Measurements from ENCODE around the gene FRS2.

FRS2 gene

GRCh38 chr12:69502345-69503081 is 32.3 kb downstream of the FRS2 start:
- no peak for DNase-seq

- DNase-seq: no peak
Measured at GRCh38 chr12:69508091-69508490, 37.9 kb downstream of the FRS2 start.

DNA sequence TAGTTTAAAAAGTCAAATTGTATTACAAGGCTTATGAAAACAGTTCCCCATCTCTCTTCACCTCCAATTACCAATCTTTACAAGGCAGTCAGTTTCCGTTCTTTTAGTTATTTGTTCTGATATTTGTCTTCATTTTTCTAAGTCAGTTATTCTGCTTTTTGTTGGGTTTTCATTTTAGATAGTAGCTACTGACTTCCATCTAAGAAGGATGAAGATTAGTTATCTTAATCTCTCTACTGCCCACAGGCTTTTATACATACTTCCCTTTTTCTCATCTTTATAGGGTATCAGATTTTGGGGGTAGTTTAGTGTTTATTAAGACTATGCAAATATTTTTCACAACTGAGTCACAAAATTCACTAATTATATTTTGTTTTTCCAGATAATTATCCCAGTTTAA is 38.4 kb downstream of the FRS2 start:
- no peak for DNase-seq

GRCh38 chr12:69509308-69509736 is 39.1 kb downstream of the FRS2 start:
- DNase-seq: no peak

DNA sequence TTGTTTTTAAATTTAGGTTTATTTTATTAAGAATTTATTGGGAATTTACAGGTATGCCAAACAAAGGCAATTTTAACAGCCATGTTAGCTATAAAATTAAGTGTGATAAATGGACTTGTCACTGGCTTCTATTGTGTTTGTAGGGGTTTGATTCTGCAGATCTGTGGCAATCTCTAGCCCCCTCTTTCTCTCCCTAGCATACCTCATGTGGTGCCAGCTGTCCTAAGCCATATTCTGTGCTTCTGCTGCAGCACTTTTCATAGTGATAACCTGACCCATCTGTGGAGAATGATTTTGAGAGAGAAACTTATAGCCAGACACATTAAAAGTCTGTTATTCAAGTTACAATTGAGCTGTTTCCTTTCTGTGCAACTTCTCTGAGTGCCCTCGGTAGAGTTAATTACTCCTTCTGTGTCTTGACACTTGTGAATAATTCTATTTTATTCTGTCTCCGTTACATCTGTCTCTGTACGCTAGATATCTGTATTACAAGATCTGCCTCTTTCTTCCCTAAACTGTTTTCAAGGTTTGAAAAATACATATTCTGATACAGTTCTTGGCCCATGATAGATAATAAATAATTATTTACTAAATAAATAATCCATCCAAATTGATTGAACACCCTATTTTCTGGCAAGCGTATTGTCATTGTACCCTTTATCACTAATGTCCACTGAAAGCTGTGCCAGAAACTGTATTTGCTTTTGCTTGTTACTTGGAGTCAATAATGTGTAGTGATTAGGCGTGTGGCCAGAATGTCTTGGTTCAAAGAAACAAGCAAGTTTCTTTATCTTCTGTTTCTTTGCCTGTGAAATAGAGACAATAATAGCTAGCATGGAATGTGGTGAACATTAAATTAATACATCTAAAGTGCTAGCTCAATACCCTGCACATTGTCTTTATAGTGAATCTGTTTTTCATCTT is 40.0 kb downstream of the FRS2 start:
- DNase-seq: no peak

DNA sequence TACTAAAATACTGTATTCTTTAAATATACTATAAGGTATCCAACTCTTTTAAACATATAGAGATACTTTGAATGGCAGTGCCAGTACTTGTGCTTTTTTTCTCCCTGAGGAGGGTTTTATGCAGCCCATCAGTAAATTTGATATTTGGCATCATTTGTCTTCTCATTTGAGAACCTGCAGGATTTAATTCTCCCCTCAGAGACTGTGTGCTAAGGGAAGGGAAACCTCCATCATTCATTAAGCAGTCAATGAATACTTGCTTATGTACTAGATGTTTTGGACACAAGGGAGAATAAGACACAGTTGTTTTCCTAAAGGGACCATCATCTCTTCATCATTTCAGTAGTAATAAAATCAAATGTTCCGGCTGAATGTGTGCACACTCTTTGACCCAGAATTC is 40.8 kb downstream of the FRS2 start:
- no peak for DNase-seq

GRCh38 chr12:69511469-69512267 is 41.5 kb downstream of the FRS2 start:
- no peak for DNase-seq

DNA sequence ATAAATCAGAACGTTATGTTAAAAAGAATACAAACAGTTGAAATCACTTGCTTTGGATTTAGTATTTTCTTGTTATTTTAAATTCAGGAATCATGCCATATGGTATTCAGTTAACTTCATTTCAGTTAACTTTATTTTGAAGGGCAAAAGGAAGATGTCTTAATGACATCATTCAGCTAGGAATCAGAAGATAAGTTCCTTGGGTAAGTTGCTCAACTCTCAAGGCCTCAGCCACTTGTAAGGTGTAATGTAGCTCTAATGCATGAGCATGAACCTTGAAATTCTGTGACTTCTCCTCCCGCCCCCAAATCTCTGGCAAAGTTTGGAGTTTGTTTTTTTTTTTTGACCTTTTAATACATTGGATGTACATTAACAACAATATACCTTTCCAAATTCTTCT is 42.6 kb downstream of the FRS2 start:
- DNase-seq: no peak

GRCh38 chr12:69513297-69513696 is 43.1 kb downstream of the FRS2 start:
- no peak for DNase-seq

GRCh38 chr12:69514111-69514510 is 43.9 kb downstream of the FRS2 start:
- DNase-seq: no peak

GRCh38 chr12:69514845-69515244 is 44.7 kb downstream of the FRS2 start:
- no peak for DNase-seq

- no peak for DNase-seq
Measured at GRCh38 chr12:69515394-69515930, 45.3 kb downstream of the FRS2 start.

GRCh38 chr12:69516950-69517349 is 46.8 kb downstream of the FRS2 start:
- DNase-seq: no peak

DNA sequence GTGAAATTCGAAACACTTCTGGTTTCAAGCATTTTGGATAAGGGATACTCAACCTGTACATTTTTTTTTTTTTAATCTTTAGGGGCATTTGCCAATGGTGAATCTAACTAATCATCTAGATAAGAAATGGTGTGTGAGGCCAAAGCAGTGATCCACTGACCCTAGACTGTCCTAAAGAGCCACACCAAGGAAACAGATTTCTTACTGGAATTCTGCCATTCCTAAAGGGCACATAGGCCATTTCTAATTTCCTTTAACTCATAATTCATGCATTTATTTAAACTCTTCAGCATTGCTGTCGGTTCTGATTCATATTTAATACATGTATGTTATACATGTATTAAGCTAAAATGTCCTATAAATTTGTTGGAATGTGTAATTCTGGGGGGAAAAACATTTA is 47.2 kb downstream of the FRS2 start:
- no peak for DNase-seq

GRCh38 chr12:69519871-69520270 is 49.7 kb downstream of the FRS2 start:
- DNase-seq: no peak

DNA sequence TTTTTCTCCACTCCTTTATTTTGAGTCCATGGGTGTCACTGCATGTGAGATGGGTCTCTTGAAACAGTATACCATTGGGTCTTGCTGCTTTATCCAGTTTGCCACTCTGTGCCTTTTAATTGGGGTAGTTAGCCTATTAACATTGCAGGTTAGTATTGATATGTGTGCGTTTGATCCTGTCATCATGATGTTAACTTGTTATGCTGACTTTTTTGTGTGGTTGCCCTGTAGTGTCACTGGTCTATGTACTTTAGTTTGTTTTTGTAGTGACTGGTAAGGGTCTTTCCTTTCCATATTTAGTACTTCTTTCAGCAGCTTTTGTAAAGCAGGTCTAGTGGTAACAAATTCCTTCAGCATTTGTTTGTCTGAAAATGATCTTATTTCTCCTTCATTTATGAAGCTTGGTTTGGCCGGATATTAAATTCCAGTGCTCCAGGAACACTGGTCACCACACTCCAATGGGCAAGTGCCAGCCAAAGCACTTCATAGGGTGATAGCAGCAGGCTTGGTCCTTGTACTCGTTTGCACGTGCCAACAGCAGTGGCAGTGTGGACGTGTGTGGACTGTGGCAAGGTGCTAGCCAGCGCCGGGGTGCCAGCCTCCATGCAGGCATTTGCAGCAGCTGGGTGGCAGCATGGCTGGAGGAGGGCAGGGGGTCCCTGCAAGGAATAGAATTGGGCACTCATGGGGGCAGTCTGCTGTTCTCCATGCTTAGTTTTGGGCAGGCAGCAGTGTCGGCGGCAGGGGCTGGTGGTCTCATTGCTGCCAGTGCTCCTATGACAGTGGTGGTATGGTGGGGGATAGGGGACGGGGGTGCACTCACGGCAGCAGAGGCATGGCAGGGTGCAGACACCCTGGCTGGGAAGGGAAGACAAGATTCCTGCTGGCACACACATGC is 53.5 kb downstream of the FRS2 start:
- DNase-seq: no peak

DNA sequence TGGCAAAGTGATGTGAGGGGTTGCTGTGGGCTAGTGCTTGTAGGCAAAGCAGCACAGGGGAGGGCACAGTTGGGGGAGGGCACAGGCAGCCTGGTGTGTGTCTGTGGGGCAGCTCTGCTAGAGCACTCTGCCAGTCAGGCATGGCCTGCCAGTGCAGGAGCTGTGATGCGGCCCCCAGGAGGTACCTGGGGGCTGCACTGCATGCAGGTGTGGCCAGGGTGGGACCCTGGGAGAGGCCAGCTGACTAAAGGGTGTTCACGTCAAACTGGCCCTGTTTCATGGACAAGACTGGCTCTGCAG is 54.1 kb downstream of the FRS2 start:
- DNase-seq: no peak

- no peak for DNase-seq
Measured at GRCh38 chr12:69524755-69525469, 54.7 kb downstream of the FRS2 start.

DNA sequence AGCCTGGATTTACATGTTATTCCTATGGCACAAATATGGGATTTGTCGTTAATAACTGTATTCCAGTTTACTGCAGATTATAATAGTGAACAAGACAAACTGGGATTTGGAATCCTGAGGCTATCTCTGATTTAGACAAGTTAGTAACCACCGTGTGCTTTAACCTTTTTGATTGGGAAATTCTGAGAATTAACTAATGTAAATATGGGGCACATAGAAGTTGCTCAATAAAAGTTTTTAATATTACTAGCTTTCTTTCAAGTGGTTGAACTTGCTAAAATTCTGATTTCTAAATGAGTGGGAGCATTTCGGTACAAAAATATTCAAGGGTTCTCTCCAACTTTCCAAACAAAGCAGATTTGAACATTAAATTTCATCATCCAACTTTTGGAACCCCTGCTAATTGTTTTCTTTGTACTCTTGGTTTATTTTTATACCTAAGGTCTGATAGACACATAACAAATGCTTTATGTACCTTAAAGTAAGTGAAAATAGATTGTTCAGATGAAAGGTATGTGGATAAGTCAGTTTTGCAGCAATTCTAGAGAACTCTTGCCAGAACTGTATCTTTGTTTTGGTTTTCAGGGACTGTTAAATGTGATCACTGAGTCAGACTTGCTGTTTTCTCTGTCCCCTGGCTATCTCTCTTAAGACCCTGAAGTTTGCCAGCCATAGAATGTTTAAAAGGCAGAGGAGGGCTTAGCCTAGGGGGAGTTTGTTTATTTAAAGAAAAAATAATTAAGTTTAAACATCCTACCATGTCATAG is 57.5 kb downstream of the FRS2 start:
- DNase-seq: no peak

DNA sequence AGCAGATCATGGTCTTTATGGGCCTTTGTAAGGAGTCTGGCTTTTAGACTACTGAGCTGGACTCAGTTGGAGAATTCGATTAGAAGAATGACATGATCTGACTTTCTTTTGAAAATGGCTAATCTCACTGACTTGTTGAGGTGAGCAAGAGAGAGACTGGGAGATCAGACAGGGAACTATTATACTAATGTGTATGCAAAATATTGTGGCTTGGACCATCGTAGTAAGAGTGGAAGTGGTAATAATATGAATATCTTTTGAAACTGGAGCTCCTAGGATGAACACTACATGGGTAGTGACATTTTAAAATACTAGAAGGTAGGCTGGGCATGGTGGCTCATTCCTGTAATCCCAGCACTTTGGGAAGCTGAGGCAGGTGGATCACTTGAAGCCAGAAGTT is 58.8 kb downstream of the FRS2 start:
- no peak for DNase-seq

GRCh38 chr12:69533844-69534243 is 63.7 kb downstream of the FRS2 start:
- DNase-seq: no peak
